ENCODE results near the gene MACROD2. TPM values are rescaled to one million over a fixed set of nuclear protein-coding genes. Genes with fewer than 3 reads are reported as not detected.
A peak's percentile ranks its signal among the peaks of the same experiment; 100 is the strongest.

The MACROD2 gene
- total RNA-seq, 1 donor, result 1.3 TPM

DNA sequence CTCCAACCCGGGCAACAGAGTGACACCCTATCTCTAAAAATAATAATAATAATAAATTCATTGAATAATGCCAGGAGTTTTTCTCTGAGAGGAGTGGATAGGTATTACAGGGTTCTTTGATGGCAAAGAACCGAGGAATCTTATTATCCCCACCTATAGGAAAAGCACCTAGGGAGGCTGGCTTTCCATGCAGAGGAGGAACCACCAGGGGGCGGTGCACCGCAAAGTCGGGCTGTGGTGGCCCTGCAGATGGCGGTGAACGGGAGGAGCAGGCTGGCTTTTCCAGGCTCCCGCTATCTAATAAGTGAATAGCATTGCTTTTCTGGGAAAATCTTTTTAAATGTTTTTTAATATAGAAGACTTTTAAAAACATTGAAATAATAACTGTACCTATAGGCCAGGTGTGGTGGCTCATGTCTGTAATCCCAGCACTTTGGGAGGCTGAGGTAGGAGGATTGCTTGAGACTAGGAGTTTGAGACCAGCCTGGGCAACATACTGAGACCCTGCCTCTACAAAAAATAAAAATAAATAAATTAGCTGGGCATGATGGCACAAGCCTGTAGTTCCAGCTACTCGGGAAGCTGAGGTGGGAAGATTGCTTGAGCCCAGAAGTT is 1713.8 kb downstream of the MACROD2 start:
- TF ChIP-seq, protein P1, sequence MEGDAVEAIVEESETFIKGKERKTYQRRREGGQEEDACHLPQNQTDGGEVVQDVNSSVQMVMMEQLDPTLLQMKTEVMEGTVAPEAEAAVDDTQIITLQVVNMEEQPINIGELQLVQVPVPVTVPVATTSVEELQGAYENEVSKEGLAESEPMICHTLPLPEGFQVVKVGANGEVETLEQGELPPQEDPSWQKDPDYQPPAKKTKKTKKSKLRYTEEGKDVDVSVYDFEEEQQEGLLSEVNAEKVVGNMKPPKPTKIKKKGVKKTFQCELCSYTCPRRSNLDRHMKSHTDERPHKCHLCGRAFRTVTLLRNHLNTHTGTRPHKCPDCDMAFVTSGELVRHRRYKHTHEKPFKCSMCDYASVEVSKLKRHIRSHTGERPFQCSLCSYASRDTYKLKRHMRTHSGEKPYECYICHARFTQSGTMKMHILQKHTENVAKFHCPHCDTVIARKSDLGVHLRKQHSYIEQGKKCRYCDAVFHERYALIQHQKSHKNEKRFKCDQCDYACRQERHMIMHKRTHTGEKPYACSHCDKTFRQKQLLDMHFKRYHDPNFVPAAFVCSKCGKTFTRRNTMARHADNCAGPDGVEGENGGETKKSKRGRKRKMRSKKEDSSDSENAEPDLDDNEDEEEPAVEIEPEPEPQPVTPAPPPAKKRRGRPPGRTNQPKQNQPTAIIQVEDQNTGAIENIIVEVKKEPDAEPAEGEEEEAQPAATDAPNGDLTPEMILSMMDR (IDR thresholded peaks at IDR 0.05; ENCODE audit: insufficient read depth, low read length), result peak; percentile 26
- DNase-seq (ENCODE audit: low read depth), result no peak

GRCh38 chr20:15710636-15711035 is 1715.3 kb downstream of the MACROD2 start:
- no peak for DNase-seq (ENCODE audit: low read depth)
- no peak overlapping the region for H3K4me3 ChIP-seq (ENCODE audit: low read depth, low read length)
- TF ChIP-seq, protein P1 (IDR thresholded peaks at IDR 0.05; ENCODE audit: insufficient read depth, low read length), result no peak

More for the DNA sequence above, 1713.8 kb downstream of the MACROD2 start:
- H3K4me3 ChIP-seq (ENCODE audit: low read depth, low read length), result no peak overlapping the region

GRCh38 chr20:15711177-15711576 is 1715.9 kb downstream of the MACROD2 start:
- DNase-seq (ENCODE audit: low read depth), result no peak
- TF ChIP-seq, protein P1 (IDR thresholded peaks at IDR 0.05; ENCODE audit: insufficient read depth, low read length), result no peak
- H3K4me3 ChIP-seq (ENCODE audit: low read depth, low read length), result no peak overlapping the region

- TF ChIP-seq, protein P1 (IDR thresholded peaks at IDR 0.05; ENCODE audit: insufficient read depth, low read length), result no peak
- H3K4me3 ChIP-seq (ENCODE audit: low read depth, low read length), result no peak overlapping the region
- DNase-seq (ENCODE audit: low read depth), result no peak
Measured at GRCh38 chr20:15716256-15716655, 1720.9 kb downstream of the MACROD2 start.

- no peak for DNase-seq (ENCODE audit: low read depth)
- H3K4me3 ChIP-seq (ENCODE audit: low read depth, low read length), result no peak overlapping the region
- TF ChIP-seq, protein P1 (IDR thresholded peaks at IDR 0.05; ENCODE audit: insufficient read depth, low read length), result no peak
Measured at GRCh38 chr20:15726416-15726815, 1731.1 kb downstream of the MACROD2 start.

DNA sequence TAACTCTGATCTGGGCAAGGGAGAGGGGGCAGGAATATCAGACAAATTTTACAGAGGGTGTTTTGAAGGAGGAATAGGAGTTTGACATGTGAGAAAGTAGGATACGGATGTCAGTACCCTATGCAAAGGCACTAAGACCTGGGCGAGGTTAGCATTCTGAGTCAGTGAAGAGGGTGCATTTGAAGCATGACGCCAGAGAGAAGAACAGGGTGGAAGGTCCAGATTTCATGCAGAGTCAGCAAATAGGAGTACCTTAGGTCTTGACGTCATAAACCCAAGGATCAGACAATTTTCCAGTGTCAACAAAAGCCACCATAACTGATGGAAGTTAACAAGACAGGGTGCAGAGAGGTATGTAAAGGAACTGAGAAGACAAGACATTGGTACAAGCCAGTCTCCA is 1738.7 kb downstream of the MACROD2 start:
- no peak for DNase-seq (ENCODE audit: low read depth)
- TF ChIP-seq, protein P1 (IDR thresholded peaks at IDR 0.05; ENCODE audit: insufficient read depth, low read length), result no peak
- H3K4me3 ChIP-seq (ENCODE audit: low read depth, low read length), result no peak overlapping the region

GRCh38 chr20:15739035-15739434 is 1743.7 kb downstream of the MACROD2 start:
- H3K4me3 ChIP-seq (ENCODE audit: low read depth, low read length), result no peak overlapping the region
- TF ChIP-seq, protein P1 (IDR thresholded peaks at IDR 0.05; ENCODE audit: insufficient read depth, low read length), result no peak
- no peak for DNase-seq (ENCODE audit: low read depth)
